ENCODE results near the gene FCMR. TPM values are rescaled to one million over a fixed set of nuclear protein-coding genes. Genes with fewer than 3 reads are reported as not detected.
A peak's percentile ranks its signal among the peaks of the same experiment; 100 is the strongest.

FCMR gene
- total and polyA plus RNA-seq, 8 donors, result 1.4 to 6.7 (median 2.6) TPM

GRCh38 chr1:206961668-206962067, 39.9 kb upstream of the FCMR start:
- H3K4me3 ChIP-seq, result no peak overlapping the region
- H3K4me1 ChIP-seq, result peaks cover 0 to 14% of the 10 kb centered on the region in 2 donors
- TF ChIP-seq, protein P1, sequence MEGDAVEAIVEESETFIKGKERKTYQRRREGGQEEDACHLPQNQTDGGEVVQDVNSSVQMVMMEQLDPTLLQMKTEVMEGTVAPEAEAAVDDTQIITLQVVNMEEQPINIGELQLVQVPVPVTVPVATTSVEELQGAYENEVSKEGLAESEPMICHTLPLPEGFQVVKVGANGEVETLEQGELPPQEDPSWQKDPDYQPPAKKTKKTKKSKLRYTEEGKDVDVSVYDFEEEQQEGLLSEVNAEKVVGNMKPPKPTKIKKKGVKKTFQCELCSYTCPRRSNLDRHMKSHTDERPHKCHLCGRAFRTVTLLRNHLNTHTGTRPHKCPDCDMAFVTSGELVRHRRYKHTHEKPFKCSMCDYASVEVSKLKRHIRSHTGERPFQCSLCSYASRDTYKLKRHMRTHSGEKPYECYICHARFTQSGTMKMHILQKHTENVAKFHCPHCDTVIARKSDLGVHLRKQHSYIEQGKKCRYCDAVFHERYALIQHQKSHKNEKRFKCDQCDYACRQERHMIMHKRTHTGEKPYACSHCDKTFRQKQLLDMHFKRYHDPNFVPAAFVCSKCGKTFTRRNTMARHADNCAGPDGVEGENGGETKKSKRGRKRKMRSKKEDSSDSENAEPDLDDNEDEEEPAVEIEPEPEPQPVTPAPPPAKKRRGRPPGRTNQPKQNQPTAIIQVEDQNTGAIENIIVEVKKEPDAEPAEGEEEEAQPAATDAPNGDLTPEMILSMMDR (IDR thresholded peaks at IDR 0.05), result no peak
- intact Hi-C loops (cut with DNase I), result no loop called here
- no peaks in the 10 kb centered on the region for H3K27me3 ChIP-seq
- DNase-seq, result no peak
- no peaks in the 10 kb centered on the region for H3K9me3 ChIP-seq
- H3K36me3 ChIP-seq, result no peaks in the 10 kb centered on the region
- no peak overlapping the region for H3K27ac ChIP-seq
- no peak for ATAC-seq

DNA sequence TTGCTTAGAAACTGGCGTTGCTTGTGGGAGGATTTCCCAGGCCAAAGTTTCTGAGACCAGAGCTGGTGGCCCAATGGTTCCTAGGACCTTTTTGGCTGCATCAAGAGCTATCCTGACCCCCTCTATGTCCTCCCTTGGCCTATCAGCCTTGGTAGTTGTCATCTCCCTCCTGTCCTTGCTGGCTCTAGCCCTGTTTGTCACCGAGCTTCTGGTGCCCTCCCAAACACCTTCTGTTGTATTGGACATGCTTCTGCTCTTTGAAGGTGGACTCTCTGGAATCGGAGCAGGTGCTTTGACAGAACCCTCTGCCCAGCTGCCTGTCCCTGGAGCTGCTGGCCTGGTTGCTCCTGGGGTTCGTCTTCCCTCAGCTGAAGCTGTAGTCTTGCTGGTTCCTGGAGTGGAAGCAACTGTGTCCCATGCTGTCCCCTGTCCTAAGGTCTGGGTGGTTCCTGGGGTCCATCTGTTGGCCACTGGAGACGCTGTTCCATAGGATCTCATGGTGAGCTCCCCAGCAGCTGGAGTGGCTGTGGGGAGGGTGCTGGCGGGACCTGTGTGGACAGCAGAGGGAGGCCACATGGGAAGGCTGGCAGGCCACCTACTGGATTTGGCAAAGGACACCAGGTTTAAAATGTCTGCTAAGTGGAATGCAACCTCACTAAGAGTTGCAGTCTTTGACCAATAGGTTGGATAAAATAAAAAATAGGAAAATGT, 39.1 kb upstream of the FCMR start:
- no peaks in the 10 kb centered on the region for H3K9me3 ChIP-seq
- no peak overlapping the region for H3K27ac ChIP-seq
- no peaks in the 10 kb centered on the region for H3K27me3 ChIP-seq
- no peak overlapping the region for H3K4me3 ChIP-seq
- TF ChIP-seq, protein P1 (IDR thresholded peaks at IDR 0.05), result no peak
- intact Hi-C loops (cut with DNase I), result no loop called here
- DNase-seq (no peak), ATAC-seq (no peak)
- no peaks in the 10 kb centered on the region for H3K36me3 ChIP-seq
- peaks cover 2 to 12% of the 10 kb centered on the region in 2 donors for H3K4me1 ChIP-seq

DNA sequence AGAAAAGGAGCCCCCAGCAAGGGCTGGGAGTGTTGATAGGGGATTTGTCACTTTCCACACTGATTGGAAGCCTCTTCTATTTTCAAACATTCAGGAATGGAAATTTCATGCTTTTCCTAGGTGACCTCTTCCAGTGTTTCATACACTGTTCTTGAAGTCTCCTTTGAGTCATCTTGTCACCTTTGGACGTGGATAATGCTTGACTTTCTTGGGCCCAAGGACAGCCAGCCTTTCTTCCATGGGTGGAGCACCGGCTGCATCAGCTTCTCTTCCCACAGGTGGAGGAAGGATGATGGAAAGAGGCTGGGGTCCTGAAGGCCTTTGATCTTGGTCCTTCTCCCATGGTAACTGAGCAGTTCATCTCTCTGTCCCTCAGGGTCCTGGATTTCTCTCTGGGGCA, 36.4 kb upstream of the FCMR start:
- Histone ChIP-seq H3K36me3 (no peaks in the 10 kb centered on the region), H3K4me1 (peaks cover 6 to 20% of the 10 kb centered on the region in 2 donors), H3K4me3 (no peak overlapping the region), H3K27me3 (no peaks in the 10 kb centered on the region), H3K27ac (no peak overlapping the region), H3K9me3 (no peaks in the 10 kb centered on the region)
- intact Hi-C loops (cut with DNase I), result no loop called here
- TF ChIP-seq, protein P1 (IDR thresholded peaks at IDR 0.05), result no peak
- ATAC-seq (no peak), DNase-seq (no peak)

DNA sequence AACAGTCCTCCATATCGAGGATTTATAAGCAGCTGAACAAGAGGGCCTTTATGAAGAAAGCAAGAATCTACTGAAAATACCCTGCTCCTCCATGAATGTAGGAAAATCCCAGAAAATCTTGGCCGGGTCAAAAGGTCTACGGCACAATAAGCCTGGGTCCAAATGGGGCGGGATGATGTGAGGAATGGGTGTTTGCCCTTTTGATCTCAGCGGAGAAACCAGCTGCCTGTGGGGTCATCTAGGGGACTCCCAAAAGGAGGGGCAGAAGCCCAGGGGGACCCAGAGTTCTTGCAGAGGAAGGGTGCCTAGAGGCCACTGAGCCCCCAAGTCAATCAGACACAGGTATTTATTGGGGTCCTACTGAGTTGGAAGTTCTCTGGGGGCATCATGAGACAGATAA, 35.9 kb upstream of the FCMR start:
- ATAC-seq, result no peak
- H3K4me3 ChIP-seq, result no peak overlapping the region
- H3K27me3 ChIP-seq, result no peaks in the 10 kb centered on the region
- peaks cover 8 to 16% of the 10 kb centered on the region in 2 donors for H3K4me1 ChIP-seq
- TF ChIP-seq, protein P1 (IDR thresholded peaks at IDR 0.05), result no peak
- DNase-seq, result no peak
- no peaks in the 10 kb centered on the region for H3K9me3 ChIP-seq
- intact Hi-C loops (cut with DNase I), result no loop called here
- no peaks in the 10 kb centered on the region for H3K36me3 ChIP-seq
- H3K27ac ChIP-seq, result no peak overlapping the region

GRCh38 chr1:206955476-206956451, 34.0 kb upstream of the FCMR start:
- DNase-seq (peak in 3 of 4 donors; percentile 14 to 65 (median 37)), ATAC-seq (peak; percentile 75)
- Histone ChIP-seq H3K4me1 (peaks cover 8 to 20% of the 10 kb centered on the region in 2 donors), H3K27ac (peak overlapping the region; percentile 21 to 33), H3K27me3 (no peaks in the 10 kb centered on the region), H3K9me3 (no peaks in the 10 kb centered on the region), H3K4me3 (no peak overlapping the region), H3K36me3 (no peaks in the 10 kb centered on the region)
- TF ChIP-seq, protein P1 (IDR thresholded peaks at IDR 0.05), result no peak
- intact Hi-C loops (cut with DNase I), result no loop called here

Data from left lung (tissue), 10 donors.